ENCODE results near the gene SPAG17. TPM values are rescaled to one million over a fixed set of nuclear protein-coding genes. Genes with fewer than 3 reads are reported as not detected.

SPAG17 gene
- total RNA-seq, 1 donor from 2014 or later: 6.1 TPM

DNA sequence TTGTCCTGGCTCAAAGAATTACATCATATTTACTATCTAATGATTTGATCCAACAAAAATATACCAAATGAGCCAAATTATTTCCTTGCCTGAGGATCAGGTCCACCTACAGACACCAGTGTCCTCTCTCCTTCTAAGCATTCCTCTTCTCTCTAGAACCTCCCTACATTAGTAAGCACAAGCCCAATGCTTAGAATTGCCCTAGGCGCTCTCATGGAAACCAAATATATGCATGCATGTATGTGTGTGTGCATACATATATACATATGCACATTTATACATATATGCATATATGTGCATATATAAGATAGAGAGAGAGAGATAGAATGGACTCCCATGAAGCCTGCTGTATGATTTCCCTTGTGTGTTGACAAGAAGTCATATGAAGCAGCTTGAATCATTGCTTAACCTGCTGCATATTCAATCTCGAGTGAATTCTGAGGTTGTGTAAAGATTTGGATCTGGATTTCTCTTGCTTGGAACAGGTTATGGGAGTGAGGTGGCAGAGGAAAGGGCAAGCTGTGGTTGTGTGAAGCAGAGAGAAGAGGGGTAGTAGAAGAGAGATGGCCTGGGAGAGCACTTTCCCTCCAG lies 66.1 kb downstream of the SPAG17 start:
- no peak for DNase-seq (ENCODE audit: low spot score)

DNA sequence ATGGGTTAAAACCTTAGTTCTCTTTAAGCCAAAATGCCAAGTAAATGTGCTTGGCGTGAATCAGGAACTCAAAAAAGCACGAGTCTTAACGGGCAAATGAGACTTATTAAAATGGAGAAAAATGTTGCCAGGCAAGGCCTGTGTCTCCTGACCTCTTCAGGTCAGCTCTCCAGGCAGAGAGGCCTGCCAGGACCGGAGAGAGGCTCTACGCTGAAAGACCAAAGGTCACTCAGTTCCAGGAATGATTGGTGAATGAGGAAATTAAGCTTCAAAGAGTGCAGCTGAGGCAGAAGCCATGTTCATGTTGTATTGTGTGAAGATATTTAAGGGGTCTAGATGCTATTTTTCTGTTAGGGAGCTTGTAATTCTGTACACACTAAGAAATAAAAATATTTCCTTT lies 66.6 kb downstream of the SPAG17 start:
- no peak for DNase-seq (ENCODE audit: low spot score)

DNA sequence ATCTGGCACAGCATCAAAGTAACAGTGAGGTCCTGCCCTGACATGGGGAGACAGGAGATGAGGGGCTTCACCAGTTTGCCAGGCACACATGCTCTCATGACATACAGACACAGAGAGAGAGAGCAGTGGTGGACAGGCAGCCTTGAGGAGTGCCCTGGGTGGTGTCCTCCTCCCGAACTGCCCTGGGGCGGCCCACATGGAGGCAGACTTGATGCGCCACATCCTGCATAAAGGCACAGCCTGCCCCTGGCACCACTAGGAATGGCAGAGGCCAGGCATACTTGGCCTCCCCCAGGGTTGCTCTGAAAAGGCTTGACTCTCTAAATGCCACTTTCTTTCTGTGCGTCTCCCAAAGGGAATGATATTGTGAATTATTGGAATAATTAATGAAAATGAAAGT lies 67.5 kb downstream of the SPAG17 start:
- DNase-seq (ENCODE audit: low spot score): no peak

DNA sequence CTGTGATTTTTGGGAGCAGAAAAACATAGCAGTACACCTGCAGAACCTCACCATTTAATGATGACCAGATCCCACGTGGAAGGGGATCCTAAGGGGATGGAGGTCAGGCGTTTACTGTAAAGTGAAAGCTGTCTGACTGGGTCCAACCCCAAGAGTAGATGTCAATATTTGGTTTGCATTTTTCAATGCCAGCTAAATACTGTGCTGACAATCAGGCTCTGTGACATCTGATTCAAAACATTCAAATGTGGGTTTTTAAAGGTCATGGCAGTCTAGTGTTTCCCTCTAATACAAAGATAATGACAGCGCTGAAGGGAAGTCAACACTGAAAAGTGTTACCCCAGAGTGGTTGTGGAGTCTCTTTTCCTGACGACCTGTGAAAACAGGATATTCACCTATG lies 68.1 kb downstream of the SPAG17 start:
- DNase-seq (ENCODE audit: low spot score): no peak

DNA sequence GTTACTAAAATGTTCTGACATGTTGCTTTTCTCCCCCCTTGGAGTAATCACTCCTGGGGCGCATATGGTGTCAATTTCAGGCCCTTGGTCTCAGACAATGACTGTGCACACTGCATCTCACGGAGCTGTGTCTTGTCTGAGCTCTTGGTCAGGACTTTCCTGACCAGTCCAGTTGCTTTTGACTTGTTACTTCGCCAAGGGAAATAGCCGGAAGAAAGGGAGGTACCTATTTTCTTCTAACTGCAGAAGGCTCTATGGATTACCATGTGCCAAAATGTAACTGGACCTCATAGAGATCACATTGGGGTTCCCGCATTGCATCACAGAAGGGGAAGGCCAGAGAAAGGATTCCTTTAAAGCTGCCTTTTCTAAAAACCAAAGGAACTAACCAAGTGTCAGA lies 68.6 kb downstream of the SPAG17 start:
- no peak for DNase-seq (ENCODE audit: low spot score)

DNA sequence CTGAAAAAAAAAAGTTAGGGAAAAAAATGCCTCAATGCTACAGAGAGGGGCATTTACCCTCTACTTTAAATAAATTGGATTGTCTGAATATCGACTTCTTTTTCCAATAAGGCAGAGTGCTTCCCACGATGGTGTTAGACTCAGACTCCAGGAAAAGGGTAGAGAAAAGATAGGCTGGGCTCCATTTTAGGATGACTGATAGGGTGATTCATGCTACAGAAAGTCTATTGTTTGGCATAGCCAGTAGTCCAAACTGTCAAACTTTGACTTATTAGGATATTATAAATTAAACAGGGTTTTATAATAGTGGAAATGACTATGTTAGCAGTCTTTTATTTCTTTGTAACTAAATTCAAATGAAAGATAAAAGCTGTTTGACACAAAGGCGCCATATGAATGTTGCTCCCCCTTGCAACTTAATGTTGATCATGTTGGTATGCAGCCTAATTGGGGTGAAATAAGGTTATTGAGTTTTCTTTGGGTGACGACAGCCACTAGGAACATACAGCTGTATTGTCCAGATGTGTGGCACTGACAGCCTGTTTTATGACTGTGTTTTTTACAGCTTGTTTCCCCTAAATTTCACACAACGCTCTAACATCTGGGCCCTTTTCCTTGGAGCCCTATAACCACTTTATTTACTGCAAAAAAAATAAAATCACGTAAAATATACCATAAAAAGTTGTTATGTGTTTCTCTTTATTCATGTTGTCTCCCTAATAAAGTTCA lies 69.3 kb downstream of the SPAG17 start:
- DNase-seq (ENCODE audit: low spot score): no peak

DNA sequence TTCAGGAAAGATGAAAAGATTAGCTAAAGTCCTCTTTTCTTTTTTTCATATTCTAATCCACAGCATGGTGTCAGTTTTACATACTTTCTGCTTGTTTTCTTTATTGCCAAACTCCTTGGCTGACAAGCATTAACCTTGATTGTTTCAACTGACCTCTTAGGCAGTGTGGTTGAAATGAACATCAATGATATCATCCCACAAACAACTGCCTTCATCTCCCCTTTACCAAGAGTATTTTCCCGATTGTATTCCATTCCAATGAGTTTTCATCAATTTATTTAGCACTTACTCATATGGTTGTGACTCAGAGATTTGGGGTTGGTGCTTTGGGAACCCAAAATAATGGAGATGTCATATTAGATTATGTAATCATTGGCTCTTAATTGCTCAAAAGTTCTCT lies 71.8 kb downstream of the SPAG17 start:
- no peak for DNase-seq (ENCODE audit: low spot score)

DNA sequence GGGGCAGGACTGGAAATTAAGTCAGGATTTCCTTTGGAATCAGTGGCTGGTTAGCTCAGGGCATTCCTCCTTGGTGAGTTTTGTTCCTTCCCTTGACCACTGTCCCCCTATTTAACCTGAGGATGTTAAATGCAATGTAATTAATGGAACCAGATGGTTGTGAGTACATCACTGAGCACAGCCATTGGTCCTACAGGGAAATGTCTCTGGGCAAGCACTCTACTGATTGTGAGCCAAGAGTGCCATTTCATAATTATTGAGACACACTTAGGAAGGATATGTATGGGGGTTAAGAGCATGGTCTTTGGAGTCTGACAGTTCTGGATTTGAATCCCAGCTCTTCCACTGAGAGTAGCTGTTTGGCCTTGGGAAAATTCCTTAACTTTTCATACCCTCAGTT lies 74.4 kb downstream of the SPAG17 start:
- DNase-seq (ENCODE audit: low spot score): no peak

DNA sequence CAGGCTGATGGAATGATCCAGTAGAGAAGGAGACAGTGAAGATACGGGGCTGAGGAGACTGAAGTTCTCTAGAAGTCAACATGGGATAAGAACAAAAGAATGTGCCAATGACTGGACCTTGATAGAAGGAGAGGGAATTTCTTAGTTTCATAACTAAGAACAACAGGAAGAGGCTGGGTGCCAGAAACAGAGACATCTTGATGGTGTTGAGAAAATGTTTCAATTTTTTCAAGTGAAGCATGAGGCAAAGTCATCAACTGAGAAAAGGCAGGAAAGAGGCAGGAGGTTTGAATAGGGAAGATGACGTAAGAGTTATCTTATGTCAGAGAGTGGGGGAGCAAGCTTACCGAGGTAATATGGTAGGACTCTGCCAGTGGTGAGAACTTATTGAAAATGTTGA lies 80.1 kb downstream of the SPAG17 start:
- DNase-seq (ENCODE audit: low spot score): no peak

DNA sequence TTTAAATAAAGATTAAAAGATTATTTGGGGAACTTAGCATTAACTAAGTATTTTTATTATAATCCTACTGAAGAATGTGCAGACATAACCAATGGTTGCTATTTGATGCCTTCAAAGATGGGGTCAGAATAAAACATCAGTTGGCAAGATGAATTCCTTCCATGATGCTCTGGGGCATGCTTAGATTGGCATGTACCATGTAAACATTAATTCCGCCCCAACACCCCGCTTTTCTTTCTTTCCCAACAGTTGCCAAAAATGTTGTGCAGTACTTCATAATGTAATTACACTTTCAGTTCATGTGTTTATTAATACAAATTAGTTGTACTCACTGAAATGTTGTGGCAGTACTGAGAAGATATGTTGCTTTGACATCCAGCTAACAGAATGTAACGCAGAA lies 82.6 kb downstream of the SPAG17 start:
- DNase-seq (ENCODE audit: low spot score): no peak

DNA sequence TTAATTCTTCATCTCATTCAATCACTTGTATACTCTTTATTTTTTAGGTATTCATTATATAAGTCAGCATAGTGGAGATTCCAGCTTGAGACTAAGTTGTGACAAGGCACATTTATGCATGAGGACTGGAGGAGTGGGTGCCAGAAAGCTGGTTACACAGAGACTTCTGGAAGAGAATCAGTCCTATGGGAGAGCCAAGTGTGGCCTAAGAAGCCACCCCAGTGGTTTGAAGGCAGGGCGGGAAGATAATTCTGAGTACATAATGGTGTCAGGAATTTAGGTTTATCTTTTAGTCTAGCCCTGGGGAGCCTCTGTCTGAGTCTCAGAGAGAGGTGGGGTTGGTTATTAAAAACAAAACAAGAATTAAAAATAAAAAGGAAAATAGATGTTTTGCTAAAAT lies 83.0 kb downstream of the SPAG17 start:
- no peak for DNase-seq (ENCODE audit: low spot score)

DNA sequence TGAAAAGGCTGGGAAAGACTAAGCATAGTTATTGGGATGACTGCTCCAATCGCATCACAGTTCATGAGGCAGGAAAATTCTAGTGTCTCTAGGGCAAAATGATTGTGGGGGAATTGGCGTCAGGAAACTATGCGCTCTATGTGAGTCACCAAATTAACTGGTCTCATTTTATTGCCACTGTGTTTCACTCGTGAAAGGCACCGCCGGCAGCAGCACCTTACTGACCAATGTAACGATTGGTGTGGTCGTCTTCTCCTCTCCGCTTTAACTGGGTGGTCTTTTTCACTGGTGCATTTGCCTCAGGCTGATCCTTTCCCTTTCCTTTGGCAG lies 83.5 kb downstream of the SPAG17 start:
- no peak for DNase-seq (ENCODE audit: low spot score)

DNA sequence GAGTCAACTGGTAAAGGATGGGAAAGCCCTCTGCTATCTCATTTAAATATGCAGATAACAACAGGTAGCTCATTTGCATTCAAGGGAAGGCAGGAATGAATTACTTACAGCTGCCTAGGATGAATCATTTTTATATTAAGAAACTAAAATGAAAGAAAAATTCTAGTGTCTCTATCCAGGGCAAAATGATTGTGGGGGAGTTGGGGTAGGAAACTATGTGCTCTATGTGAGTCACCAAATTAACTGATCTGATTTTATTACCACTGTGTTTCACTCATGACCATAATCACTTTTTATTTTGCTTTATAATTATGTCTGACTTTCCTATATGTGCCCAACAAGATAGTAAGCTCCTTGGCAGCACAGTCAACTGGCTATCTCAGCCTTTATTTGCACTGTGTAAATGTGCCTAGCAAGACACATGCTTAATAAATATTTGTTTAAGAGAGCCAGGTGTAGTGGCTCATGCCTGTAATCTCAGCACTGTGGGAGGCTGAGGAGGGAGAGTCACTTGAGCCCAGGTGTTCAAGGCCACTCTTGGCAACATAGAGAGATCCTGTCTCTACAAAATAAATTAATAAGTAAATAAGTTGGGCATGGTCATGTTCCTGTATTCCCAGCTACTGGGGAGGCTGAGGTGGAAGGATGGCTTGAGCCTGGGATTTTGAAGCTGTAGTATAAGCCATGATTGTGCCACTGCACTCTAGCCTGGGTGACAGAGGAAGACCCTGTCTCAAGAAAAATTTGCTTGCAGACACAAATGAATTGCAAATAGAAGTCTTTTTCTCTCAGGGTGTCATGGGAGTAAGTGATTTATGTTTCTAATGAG lies 84.1 kb downstream of the SPAG17 start:
- no peak for DNase-seq (ENCODE audit: low spot score)

DNA sequence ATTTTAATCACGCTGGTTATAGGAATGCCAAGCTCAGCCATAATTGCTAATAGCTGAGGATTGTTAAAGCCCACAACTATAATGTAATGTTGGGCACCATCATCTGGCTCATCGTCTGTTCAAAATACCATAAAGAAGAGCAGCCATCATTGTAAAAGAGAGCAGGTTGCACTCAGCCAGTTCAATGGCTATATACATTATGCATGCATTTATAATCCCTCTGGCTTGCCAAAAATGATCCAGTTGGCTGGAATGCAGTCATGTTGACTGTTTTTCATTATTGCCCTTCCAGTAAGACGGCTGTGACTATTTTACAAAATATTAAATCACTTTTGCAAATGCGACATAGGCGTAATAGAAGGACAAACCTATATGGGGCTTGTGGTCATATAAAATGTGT lies 85.3 kb downstream of the SPAG17 start:
- DNase-seq (ENCODE audit: low spot score): no peak

DNA sequence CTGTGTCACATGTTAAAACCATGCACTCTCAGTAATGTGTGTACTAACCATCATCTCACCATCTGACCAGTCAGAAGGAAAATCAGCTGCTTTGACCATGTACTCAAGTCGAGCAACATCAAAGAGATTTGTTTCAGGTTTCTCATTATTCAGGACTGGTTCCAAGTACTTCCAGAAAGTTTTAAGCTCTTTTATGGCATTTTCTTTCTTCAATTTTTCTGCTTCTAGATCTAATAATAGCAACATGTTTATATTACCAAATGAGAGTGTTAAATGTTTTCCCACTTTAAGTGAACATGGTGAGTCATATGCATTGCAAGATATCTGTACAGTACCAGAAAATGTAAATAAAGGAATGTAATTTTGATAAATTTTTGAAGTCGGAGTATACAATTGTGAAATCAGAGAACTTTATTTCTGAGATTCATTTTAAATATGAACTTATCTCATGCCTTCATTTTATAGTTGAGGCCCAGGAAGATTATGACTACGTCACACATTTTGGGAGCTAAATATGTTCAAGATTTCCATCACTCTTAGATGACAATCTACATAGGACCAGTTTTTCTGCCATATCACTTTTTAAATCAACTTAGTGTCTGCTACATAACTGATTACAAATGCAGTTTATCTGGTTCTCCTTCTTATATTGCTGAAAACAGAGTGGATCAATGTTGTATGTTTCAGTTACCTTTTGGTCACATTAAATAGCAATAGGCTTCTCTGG lies 87.2 kb downstream of the SPAG17 start:
- DNase-seq (ENCODE audit: low spot score): no peak

DNA sequence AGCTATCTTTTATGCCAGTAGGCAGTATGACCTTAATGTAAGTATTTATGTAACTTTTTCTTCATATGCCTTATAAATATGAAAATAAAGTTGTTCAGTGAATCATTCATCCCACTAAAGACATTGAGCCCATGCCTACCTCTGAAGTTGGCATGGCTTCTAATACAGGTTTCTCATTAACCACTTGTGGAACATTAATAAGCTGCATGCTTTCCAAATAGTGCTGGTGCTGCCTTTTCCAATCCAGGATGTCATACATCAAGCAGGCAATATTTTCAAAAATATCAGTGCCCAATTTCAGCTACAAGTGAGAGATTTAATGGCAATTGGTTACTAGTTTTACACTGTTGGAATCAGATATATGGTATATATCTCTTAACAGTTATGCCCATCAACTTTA lies 92.0 kb downstream of the SPAG17 start:
- DNase-seq (ENCODE audit: low spot score): no peak

DNA sequence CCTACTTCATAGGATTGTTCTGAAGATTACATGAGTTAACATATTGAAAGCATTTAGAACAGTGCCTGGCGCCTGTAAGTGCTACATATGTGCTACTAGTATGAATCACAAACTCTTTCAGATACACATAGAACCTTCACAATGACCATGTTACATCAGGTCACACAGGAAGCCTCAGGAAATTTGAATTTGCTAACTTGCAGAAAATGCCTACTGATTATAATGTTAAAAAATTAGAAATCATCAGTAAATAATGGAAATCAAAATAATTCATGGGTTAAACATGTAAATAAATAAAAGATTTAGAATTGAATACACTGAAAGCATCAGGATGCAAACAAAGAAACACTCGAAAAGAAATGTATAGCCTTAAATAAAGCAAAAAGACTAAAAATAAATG lies 94.9 kb downstream of the SPAG17 start:
- DNase-seq (ENCODE audit: low spot score): no peak

DNA sequence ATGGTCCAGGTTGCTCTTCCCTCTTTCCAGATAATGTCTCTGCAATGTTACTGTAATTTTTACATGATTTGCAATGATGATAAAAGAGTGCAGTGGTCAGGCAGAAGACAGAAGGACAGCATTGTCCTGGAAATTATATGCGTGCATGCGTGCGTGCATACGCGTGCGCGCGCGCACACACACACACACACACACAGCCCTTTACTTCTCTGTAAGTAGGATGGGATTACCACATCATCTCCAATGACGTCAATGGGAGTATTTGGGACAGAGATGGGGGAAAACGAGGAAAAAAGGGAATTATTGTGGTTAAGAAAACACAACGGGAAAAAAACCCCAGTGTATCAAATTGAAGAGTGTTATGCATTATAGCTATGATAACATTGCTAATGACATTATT lies 99.7 kb downstream of the SPAG17 start:
- no peak for DNase-seq (ENCODE audit: low spot score)

DNA sequence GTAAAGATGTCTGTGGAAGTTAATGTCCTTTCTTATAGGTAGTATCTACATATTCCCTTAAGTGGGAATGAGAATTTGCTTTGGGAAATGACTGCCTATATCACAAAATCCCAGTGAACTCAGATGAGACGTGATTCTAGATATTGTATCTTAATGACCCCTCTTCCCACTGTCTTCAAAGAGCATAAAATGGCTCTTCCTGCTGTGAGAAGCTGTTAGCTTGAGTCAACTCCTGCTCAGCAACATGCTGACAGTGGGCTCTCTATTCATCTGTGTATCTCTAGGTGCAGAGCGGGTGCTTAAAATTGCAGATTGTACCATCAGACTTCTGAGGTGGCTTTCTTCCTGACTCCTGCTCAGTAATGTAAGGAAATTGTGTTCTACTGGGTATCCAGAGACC lies 100.6 kb downstream of the SPAG17 start:
- DNase-seq (ENCODE audit: low spot score): no peak

DNA sequence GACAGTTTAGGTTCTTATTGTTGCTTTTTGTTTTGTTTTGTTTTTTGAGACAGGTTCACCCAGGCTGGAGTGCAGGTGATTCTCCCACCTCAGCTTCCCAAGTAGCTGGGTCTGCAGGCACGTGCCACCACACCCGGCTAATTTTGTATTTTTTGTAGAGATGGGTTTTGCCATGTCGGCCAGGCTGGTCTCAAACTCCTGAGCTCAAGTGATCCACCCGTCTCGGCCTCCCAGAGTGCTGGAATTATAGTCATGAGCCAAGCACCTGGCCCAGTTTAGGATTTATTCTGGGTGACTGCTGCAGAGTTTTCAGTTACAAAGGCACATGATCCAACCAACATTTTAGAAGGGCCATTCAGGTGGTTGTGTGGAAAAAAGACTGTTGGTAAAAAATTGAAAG lies 102.0 kb downstream of the SPAG17 start:
- no peak for DNase-seq (ENCODE audit: low spot score)

DNA sequence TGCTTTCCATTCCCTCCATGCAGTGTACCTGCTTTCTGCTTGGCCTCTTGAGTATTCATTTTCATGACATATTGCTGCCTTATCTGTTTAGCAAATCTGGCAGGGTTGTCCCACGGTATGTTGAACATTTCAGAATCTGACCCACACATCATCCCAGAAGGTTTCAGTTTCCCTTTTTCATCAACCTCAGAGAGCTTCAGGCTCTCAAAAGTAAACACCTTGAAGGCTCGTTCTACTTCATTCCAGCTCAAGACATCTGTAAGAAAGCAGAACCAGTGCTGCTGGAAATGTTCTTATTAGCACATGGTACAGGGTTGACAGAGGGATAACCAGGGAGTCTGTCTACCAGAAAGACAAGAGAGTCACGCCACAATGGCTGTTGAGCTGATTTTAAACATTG lies 103.6 kb downstream of the SPAG17 start:
- no peak for DNase-seq (ENCODE audit: low spot score)

DNA sequence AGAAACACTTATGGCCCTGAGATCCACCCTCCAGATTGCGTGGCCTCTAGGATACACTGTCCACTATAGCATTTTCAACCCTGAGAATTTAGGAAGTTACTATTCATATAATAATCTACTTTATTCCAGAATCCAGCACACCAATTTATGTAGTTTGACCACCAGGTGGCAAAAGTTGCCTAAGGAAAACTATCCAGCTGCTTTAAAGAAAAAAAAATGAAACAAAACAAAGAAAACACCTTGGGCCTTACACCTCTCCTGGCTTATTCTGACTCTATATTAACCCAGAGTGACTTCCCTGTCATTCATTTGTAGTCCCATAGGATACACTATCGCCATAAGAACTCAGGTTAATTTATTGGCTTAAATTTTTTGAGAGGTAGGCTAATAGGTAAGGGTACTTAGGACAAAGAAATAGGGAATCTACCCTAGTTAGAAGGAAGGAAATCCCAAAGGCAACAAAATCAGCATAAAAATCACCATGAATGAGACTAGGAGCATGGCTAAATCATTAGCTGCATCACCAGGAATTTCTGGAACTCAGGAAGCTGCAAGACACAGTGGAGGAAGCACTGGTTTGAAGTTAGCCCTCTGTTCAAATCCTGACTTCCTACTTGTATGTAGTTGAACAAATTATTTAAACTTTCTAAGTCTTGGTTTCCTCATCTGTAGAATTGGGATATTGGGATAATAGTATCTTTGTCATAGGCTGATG lies 107.5 kb downstream of the SPAG17 start:
- no peak for DNase-seq (ENCODE audit: low spot score)
